Measurements from ENCODE around the gene PTPRB. TPM values are rescaled to one million over a fixed set of nuclear protein-coding genes. Genes with fewer than 3 reads are reported as not detected.

PTPRB gene
- total RNA-seq, 3 donors from 2014 or later = 18.4 to 36.1 (median 33.6) TPM

DNA sequence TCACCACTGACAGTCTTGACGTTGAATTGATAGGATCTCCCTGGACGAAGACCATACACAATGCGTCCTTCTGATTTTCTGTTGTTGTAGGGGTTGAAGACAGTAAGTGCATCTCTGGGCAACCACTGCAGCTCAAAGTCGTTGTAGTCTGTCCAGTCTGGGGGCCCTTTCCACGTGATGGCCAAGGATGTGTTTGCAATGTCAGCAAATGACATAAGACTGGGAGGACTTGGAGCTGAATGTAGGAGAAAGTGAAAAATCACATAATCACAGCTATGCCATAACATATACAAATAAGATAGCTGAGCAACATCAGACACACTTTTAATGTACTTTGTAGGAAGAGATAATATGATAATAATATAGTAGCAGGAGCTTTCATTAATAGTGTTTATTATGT lies 77.8 kb downstream of the PTPRB start:
- H3K4me3 ChIP-seq = no peak overlapping the region
- H3K36me3 ChIP-seq = no peaks in the 10 kb centered on the region
- no peak for DNase-seq (ENCODE audit: low spot score in 2 of 2)
- H3K9me3 ChIP-seq = no peaks in the 10 kb centered on the region
- no peak overlapping the region for H3K27ac ChIP-seq
- intact Hi-C loops (cut with DNase I; ENCODE audit: low total_unique reads) = no loop called here
- no peaks in the 10 kb centered on the region for H3K4me1 ChIP-seq
- TF ChIP-seq POLR2AphosphoS5 (IDR thresholded peaks at IDR 0.05) (no peak), CTCF (IDR thresholded peaks at IDR 0.05) (no peak)
- H3K27me3 ChIP-seq = no peaks in the 10 kb centered on the region

GRCh38 chr12:70557583-70558191 lies 79.5 kb downstream of the PTPRB start:
- intact Hi-C loops (cut with DNase I; ENCODE audit: low total_unique reads) = no loop called here
- no peak for DNase-seq (ENCODE audit: low spot score in 2 of 2)
- Histone ChIP-seq H3K4me3 (no peak overlapping the region), H3K4me1 (no peaks in the 10 kb centered on the region), H3K9me3 (no peaks in the 10 kb centered on the region), H3K27me3 (no peaks in the 10 kb centered on the region), H3K27ac (no peak overlapping the region), H3K36me3 (no peaks in the 10 kb centered on the region)
- TF ChIP-seq CTCF (IDR thresholded peaks at IDR 0.05) = no peak
- TF ChIP-seq POLR2AphosphoS5 (IDR thresholded peaks at IDR 0.05) = no peak
- TF ChIP-seq POLR2A (IDR thresholded peaks at IDR 0.05) = no peak

DNA sequence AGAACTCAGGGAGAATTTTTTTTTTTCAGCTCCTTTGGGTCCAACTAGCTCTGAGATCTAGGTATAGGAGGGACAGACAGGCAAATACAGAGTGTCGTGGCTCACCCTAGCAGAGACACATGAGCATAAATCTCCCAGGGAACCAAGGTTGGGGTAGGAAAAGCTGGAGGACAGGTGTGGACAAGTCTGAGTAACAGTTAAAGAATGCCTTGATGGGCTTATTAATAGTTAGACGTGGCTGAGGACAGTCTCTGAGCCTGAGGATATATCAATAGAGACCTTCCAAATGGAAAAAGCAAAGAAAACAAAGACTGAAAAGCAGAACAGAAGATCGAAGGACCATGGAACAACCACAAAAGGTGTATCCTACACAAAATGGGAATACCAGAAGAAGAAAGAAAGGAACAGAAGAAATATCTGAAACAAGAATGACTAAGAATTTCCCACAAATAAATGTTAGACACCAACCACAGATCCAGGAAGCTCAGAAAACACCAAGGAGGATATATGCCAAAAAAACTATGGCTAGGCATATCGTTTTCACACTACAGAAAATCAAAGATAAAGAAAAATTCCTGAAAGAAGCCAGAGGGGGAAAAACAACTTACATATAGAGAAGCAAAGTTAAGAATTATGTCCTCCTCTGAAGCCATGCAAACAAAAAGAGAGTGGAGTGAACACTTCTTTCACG lies 80.9 kb downstream of the PTPRB start:
- Histone ChIP-seq H3K36me3 (no peaks in the 10 kb centered on the region), H3K4me3 (no peak overlapping the region), H3K27me3 (no peaks in the 10 kb centered on the region), H3K9me3 (no peaks in the 10 kb centered on the region), H3K4me1 (no peaks in the 10 kb centered on the region), H3K27ac (no peak overlapping the region)
- no peak for TF ChIP-seq POLR2AphosphoS5 (IDR thresholded peaks at IDR 0.05)
- no peak for TF ChIP-seq POLR2A (IDR thresholded peaks at IDR 0.05)
- no peak for TF ChIP-seq CTCF (IDR thresholded peaks at IDR 0.05)
- intact Hi-C loops (cut with DNase I; ENCODE audit: low total_unique reads) = no loop called here
- no peak for DNase-seq (ENCODE audit: low spot score in 2 of 2)

DNA sequence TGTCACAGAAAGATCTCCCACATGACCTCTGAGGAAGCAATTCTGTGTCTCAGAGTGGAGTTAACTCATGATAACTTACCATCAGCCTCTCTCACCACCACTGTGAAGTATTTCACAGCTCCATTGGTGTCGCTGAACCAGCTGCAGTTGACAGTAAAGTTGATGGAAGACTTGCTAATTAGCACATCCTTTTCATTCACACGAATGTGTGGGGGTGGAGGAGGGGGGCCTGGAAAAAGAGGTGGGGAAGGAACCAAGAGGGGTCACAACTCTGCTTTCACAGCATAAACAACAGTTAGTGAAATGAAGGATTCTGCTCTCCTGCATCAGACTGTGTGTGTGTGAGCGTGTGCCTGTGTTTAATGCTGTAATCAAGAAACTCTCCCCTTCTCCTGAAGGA lies 82.1 kb downstream of the PTPRB start:
- TF ChIP-seq POLR2A (IDR thresholded peaks at IDR 0.05) (no peak), POLR2AphosphoS5 (IDR thresholded peaks at IDR 0.05) (no peak), CTCF (IDR thresholded peaks at IDR 0.05) (no peak)
- Histone ChIP-seq H3K27me3 (no peaks in the 10 kb centered on the region), H3K27ac (no peak overlapping the region)

DNA sequence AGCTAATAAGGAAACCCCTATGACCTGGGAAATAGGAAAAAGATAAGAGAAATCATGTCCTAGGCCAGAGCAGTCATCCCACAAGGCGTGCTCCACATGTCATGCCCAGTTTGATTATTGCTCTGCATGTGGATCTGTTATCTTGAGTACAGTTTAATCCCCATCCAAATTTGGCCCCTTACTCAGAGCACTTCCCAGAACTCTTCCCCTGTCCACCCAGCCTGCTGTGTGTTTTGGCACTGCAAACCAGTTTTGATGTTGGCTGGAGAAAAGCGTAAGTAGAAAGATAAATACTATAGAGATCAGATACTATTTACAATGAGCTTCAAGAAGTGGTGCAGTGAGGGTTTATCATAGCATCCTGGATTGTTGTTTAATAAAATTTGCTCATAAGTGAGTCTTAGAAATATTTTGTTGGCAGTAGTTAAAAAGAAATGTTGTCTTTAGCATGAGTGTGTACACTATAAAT lies 83.8 kb downstream of the PTPRB start:
- no peak for TF ChIP-seq POLR2AphosphoS5 (IDR thresholded peaks at IDR 0.05)
- TF ChIP-seq CTCF (IDR thresholded peaks at IDR 0.05) = no peak
- no peak for TF ChIP-seq POLR2A (IDR thresholded peaks at IDR 0.05)
- H3K4me3 ChIP-seq = no peak overlapping the region
- no peak overlapping the region for H3K27ac ChIP-seq
- DNase-seq (ENCODE audit: low spot score in 2 of 2) = no peak
- H3K9me3 ChIP-seq = no peaks in the 10 kb centered on the region
- no peaks in the 10 kb centered on the region for H3K4me1 ChIP-seq
- no peaks in the 10 kb centered on the region for H3K36me3 ChIP-seq
- no peaks in the 10 kb centered on the region for H3K27me3 ChIP-seq
- intact Hi-C loops (cut with DNase I; ENCODE audit: low total_unique reads) = no loop called here

More for the DNA sequence above, 82.1 kb downstream of the PTPRB start:
- Histone ChIP-seq H3K9me3 (no peaks in the 10 kb centered on the region), H3K4me1 (no peaks in the 10 kb centered on the region), H3K4me3 (no peak overlapping the region), H3K36me3 (no peaks in the 10 kb centered on the region)
- intact Hi-C loops (cut with DNase I; ENCODE audit: low total_unique reads) = no loop called here
- no peak for DNase-seq (ENCODE audit: low spot score in 2 of 2)
